Cerebellar nuclear complex (tissue), 1 donor: ENCODE data around the gene MBTPS1.
"Not testable (repeated sequence)": the region's sequence is repeated elsewhere in the genome, so short reads cannot be mapped to it uniquely, and the experiment has no call there.

ENCODE experiments used
- DNase-seq, 2 experiments: peaks; one replicate each; lab custom pipeline; 2025; lab: John Stamatoyannopoulos, UW

MBTPS1 gene

DNA sequence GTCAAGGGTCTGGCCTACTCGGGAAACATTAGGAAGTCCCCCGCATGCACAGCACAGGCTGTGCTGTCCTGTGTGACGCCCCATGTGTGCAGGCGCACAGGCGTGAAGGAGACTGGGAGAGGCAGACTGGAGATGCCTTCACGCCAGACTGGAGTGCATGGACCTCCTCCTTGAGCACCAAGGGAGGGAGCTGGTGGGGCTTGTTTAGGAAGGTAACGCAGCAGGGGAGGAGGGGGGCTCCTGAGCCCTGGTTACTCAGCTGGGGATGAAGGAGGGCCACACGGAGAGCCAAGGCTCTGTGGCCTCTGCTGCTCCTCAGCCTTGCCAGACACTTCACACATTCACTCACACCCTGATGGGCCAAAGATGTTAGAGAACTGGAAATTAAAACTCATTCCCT is 20.5 kb upstream of the MBTPS1 start:
- no peak for DNase-seq

DNA sequence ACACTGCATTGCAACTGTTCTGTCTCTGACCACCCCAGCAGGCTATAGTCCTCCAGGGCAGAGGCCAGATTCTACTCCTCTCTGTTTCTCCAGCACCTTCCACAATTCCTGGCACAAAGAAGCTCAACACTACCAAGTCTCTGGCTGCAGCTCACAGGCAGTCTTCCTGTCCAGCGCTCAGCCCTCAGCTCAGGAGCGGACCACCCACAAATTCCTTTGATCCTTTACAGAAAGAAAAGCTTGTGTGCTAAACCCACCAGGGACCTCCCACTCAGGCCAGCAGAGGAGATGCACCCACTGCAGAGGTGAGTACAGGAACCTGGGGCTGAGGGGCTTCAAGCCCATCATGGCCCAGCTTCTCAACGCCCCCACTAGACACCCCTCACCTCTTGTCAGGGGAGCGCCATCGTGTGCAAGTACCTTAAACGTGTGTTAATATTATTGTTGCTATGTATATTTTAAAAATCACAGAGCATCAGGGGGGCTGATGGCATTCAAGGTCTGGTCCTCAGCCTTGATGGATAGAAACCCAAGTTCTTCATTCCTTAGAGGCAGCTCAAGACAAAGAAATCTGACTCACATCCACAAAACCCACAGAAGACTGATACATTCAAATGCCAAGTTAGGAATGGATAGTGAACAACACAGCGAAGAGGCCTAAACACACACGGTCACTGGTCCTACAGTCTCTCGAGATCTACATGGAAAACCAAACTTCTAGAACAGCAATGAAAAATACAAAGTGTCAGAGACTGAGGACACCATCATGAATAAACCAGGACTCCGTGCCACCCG is 19.8 kb upstream of the MBTPS1 start:
- DNase-seq: no peak

GRCh38 chr16:84132527-84133285 is 16.0 kb upstream of the MBTPS1 start:
- no peak for DNase-seq

DNA sequence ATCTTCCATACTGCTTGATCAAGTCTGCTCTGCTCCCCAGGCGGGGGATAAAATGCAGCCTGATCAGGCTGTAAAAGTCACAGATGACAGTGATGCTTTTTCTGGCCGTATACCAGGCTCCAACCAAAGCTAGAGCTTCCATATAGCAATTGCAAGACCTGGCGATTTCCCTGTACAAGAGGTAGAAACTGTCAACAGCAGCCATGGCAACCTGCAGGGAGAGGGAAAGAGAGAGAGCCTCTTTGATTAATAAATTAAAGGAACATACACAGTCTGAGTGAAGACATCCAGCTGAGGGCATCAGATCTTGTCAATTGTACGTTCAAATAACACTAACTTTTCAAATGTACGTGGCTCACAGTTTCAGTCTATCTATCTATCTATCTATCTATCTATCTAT is 14.4 kb upstream of the MBTPS1 start:
- DNase-seq: no peak

DNA sequence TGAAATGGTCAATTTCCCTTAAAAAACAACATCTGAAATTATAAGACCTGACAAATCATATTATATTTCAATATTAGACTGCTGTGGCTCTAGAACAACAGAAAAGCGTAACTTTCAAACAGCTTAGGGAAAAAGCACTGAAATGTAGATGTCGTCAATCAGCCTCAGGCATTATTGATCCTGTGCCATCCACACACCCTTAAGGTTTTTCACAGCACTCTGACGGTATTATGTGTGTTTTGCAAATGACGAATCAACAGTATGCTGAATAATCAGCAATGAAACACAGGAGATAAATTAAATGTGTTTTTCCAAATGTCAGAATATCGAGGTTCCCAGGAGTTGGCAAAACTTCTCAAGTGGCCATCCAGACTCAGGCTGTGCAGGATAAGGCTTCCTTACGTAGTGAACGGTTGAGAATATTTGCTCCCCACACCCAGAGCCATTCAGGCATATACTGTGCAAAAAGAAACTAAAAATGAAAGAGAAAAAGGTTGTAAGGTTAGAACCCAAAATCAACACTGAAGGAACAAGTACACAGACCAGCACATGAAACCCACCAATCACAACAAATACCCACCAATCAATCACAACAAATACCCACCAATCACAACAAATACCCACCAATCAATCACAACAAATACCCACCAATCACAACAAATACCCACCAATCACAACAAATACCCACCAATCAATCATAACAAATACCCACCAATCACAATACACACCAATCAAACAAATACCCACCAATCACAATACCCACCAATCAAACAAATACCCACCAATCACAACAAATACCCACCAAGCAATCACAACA is 7.7 kb upstream of the MBTPS1 start:
- no peak for DNase-seq

GRCh38 chr16:84121007-84121406 is 4.3 kb upstream of the MBTPS1 start:
- no peak for DNase-seq

DNA sequence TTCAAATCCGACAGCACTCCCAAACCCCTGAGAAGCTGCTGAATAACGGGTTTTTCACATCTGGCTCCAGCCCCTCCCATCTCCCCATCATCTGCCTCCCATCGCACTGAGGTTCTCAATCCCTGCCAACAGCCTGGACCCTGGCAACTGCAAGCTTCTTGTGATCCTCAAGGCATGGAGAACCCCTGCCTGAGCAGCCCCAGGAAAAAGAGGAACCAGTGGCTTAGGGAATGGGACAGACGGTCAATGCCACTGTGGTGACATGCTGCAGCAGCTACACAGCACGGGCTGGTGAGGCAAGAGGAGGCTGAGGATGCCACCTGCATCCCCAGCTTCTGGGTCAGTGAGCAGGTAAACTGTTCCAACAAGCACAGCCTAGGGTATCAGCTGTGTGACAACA is 3.3 kb upstream of the MBTPS1 start:
- DNase-seq: no peak

DNA sequence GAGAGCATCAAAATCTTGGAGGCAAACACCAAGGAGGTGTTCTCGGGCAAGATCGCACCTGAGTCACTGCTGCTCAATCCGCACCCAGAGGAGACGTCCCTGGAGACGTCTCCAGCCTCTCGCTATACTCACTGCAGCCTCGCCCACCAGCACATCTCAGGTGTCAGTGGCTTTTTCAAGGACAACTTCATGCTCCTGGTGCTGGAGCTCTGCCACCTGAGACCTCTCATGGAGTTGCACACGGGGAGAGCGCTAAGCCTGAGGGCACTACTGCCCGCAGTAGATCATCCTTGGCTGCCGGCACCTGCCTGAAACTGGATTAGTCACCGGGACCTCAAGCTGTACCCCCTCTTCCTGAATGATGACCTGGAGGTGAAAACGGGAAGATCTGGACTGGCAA is 2.6 kb upstream of the MBTPS1 start:
- no peak for DNase-seq

GRCh38 chr16:84118315-84118714 is 1.6 kb upstream of the MBTPS1 start:
- DNase-seq: not testable (repeated sequence)

DNA sequence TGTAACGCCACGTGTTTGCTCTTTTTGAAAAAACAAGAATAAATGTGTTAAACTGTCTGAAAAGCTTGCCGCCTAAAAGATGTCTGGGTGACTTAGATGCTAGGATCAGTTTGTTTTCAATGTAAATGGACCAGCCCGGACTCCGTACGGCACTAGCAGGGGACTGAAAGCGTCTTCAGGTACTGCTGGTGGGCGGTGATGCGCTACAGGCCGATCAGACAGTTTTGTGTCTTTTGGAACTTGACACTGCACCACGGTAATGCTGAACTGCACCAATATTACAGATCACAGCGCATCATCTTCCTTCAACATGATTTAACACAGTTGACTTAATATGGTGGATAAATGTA is 727 bp upstream of the MBTPS1 start:
- no peak for DNase-seq

- no peak for DNase-seq
Observed at GRCh38 chr16:84115919-84116719, 623 bp downstream of the MBTPS1 start.

GRCh38 chr16:84111949-84112348 is 4.8 kb downstream of the MBTPS1 start:
- DNase-seq: not testable (repeated sequence)

DNA sequence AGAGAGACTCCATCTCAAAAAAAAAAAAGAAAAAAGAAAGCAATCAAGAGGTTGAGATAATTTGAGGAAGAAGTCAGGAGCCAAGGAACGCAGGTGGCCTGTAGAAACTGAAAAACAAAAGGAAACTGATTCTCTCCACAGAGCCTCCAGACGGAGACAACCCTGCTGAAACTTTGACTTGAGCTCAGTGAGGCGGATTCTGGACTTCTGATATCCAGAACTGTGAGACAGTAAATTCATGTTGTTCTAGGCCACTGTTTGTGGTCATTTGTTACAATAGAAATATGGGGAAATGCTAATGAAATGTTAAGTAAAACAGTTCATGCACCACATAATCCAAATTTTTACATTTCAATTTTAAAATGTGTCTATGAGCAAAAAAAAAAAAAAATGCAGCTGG is 5.2 kb downstream of the MBTPS1 start:
- DNase-seq: no peak

GRCh38 chr16:84110527-84110926 is 6.2 kb downstream of the MBTPS1 start:
- no peak for DNase-seq

GRCh38 chr16:84109598-84110335 is 7.0 kb downstream of the MBTPS1 start:
- no peak for DNase-seq

- DNase-seq: no peak
Observed at GRCh38 chr16:84107921-84108320, 8.8 kb downstream of the MBTPS1 start.

DNA sequence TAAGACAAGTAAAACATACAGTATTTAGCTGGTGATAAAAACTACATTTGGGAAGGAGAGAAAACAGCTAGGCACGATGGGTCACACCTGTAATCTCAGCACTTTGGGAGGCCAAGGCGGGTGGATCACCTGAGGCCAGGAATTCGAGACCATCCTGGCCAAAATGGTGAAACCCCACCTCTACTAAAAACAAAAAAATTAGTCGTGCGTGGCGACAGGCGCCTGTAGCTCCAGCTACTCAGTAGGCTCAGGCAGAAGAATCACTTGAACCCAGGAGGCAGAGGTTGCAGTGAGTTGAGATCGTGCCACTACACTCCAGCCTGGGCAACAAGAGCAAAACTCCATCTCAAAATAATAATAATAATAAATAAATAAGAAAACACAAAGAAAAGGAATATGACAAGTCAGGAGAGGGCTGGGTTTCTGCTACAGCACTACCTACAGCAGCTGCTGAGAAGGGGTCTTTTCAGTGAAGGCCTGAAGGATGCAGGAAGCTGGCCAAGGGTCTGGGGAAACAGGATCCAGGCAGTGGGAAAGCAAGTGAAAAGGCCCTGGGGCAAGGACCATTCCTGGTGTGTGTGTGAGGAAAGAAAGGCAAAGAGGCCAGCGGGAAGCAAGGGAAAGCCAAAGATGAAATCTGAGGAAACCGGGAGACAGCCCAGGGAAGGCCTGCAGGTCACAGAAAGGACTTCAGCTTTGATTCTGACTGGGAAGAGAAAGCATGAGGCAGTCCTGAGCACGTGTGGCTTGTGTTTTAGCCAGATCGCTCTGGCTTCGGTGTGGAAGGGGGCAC is 10.6 kb downstream of the MBTPS1 start:
- no peak for DNase-seq

DNA sequence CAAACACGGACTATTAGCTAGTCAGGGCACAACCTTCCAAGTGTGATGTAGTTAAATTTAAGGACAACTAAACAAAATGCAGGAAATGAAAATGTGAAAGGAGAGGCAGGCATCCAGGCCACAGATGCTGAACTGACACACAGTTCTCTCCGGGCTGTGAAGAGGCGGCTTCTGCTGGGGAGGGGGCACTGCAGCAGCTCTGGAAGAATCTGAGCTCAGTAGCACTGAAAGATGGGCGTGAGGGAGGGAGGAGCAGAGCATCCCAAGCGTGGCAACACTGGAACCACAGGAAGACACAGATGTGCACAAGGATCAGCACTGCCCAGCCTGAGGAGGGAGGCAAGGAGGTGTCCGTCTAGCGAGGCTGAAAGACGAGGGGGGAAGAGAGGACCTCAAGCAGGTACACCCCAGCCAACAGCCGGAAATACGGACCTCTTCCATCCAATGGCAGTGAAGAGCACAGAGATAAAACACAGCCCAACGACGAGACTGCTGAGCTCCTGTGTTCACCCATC is 11.4 kb downstream of the MBTPS1 start:
- DNase-seq: no peak

DNA sequence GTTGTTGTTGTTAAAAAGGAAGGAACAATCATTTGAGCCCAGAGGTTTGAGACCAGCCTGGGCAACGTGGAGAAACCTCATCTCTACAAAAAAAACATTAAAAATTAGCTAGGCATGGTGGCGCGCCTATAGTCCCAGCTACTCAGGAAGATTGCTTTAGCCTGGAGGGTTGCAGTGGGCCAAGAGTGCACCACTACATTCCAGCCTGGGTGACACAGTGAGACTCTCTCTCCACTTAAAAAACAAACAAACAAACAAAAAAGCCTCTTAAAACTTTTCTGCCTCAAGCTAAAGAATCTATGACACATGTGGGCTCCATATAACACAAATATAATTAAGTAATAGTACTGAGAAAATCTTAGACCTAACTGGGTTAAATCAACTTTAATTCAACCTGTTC is 12.5 kb downstream of the MBTPS1 start:
- no peak for DNase-seq

DNA sequence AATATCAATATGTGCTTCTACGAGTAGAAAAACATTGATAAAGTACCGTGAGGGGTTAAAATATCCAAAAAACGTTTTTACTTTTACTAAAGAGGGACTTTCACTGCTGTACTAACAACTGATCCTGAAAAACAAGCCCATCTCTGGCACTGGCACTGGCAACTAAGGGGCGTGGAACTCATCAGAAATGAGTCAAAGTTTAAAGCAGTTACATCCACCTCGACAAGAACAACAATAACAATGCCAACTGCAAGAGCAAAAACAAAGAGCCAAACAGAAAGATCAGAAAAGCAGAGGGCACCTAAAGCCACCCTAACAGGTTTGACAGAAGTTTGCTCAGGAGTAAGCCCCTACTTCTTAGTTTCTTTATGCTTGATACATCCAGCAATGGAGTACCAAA is 13.1 kb downstream of the MBTPS1 start:
- no peak for DNase-seq
